ENCODE data around the gene PFN1.

DNA sequence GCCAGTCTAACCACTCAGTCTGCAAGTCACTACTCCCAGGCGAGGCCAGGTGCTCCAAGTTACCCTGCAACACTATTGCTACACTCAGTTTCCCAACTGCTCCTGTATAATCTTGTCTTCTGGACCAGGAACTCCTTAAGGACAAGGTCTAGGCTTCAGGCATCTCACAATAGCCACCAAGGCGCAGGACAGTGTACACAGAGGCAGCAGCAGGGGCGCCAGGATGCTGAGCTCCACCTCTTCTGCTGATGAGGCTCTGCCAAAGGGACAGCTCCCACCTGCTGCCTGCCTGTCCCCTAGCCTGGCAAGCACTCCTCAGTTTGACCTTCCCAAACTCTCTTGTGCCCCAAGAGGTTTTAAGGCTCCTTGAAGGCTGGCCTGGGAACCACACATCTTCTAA is 11.9 kb downstream of the PFN1 start:
- TF ChIP-seq SRF (IDR thresholded peaks at IDR 0.05; ENCODE audit: low read depth) (no peak), POLR2A (IDR thresholded peaks at IDR 0.05; ENCODE audit: borderline replicate concordance, extremely low read depth, insufficient read depth, insufficient read length) (no peak), TCF7L2 (IDR thresholded peaks at IDR 0.05; ENCODE audit: borderline replicate concordance, extremely low read depth, insufficient read depth, insufficient read length) (no peak), POLR2AphosphoS5 (IDR thresholded peaks at IDR 0.05; ENCODE audit: low read depth, low read length) (no peak), EZH2 (IDR thresholded peaks at IDR 0.05) (no peak), CBX3 (IDR thresholded peaks at IDR 0.05; ENCODE audit: low read depth) (no peak), RAD21 (IDR thresholded peaks at IDR 0.05; ENCODE audit: low read depth) (no peak), JUND (IDR thresholded peaks at IDR 0.05) (no peak), EZH2phosphoT487 (IDR thresholded peaks at IDR 0.05; ENCODE audit: borderline replicate concordance) (no peak)
- TF ChIP-seq, protein P1, sequence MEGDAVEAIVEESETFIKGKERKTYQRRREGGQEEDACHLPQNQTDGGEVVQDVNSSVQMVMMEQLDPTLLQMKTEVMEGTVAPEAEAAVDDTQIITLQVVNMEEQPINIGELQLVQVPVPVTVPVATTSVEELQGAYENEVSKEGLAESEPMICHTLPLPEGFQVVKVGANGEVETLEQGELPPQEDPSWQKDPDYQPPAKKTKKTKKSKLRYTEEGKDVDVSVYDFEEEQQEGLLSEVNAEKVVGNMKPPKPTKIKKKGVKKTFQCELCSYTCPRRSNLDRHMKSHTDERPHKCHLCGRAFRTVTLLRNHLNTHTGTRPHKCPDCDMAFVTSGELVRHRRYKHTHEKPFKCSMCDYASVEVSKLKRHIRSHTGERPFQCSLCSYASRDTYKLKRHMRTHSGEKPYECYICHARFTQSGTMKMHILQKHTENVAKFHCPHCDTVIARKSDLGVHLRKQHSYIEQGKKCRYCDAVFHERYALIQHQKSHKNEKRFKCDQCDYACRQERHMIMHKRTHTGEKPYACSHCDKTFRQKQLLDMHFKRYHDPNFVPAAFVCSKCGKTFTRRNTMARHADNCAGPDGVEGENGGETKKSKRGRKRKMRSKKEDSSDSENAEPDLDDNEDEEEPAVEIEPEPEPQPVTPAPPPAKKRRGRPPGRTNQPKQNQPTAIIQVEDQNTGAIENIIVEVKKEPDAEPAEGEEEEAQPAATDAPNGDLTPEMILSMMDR (IDR thresholded peaks at IDR 0.05 in 2 of 3, conservative IDR thresholded peaks at IDR 0.05 in 1 of 3; ENCODE audit: borderline replicate concordance in 1 of 3, insufficient read depth in 1 of 3, low read depth in 2 of 3, low read length in 2 of 3) = no peak
- TF ChIP-seq, protein P2, sequence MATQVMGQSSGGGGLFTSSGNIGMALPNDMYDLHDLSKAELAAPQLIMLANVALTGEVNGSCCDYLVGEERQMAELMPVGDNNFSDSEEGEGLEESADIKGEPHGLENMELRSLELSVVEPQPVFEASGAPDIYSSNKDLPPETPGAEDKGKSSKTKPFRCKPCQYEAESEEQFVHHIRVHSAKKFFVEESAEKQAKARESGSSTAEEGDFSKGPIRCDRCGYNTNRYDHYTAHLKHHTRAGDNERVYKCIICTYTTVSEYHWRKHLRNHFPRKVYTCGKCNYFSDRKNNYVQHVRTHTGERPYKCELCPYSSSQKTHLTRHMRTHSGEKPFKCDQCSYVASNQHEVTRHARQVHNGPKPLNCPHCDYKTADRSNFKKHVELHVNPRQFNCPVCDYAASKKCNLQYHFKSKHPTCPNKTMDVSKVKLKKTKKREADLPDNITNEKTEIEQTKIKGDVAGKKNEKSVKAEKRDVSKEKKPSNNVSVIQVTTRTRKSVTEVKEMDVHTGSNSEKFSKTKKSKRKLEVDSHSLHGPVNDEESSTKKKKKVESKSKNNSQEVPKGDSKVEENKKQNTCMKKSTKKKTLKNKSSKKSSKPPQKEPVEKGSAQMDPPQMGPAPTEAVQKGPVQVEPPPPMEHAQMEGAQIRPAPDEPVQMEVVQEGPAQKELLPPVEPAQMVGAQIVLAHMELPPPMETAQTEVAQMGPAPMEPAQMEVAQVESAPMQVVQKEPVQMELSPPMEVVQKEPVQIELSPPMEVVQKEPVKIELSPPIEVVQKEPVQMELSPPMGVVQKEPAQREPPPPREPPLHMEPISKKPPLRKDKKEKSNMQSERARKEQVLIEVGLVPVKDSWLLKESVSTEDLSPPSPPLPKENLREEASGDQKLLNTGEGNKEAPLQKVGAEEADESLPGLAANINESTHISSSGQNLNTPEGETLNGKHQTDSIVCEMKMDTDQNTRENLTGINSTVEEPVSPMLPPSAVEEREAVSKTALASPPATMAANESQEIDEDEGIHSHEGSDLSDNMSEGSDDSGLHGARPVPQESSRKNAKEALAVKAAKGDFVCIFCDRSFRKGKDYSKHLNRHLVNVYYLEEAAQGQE (IDR thresholded peaks at IDR 0.05; ENCODE audit: low read depth) = no peak
- TF ChIP-seq, protein P3, sequence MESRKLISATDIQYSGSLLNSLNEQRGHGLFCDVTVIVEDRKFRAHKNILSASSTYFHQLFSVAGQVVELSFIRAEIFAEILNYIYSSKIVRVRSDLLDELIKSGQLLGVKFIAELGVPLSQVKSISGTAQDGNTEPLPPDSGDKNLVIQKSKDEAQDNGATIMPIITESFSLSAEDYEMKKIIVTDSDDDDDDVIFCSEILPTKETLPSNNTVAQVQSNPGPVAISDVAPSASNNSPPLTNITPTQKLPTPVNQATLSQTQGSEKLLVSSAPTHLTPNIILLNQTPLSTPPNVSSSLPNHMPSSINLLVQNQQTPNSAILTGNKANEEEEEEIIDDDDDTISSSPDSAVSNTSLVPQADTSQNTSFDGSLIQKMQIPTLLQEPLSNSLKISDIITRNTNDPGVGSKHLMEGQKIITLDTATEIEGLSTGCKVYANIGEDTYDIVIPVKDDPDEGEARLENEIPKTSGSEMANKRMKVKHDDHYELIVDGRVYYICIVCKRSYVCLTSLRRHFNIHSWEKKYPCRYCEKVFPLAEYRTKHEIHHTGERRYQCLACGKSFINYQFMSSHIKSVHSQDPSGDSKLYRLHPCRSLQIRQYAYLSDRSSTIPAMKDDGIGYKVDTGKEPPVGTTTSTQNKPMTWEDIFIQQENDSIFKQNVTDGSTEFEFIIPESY (IDR thresholded peaks at IDR 0.05; ENCODE audit: extremely low read depth, insufficient replicate concordance, low read length) = no peak

Measured in HCT116 (cell line).